ENCODE results near the gene SIRT7.

DNA sequence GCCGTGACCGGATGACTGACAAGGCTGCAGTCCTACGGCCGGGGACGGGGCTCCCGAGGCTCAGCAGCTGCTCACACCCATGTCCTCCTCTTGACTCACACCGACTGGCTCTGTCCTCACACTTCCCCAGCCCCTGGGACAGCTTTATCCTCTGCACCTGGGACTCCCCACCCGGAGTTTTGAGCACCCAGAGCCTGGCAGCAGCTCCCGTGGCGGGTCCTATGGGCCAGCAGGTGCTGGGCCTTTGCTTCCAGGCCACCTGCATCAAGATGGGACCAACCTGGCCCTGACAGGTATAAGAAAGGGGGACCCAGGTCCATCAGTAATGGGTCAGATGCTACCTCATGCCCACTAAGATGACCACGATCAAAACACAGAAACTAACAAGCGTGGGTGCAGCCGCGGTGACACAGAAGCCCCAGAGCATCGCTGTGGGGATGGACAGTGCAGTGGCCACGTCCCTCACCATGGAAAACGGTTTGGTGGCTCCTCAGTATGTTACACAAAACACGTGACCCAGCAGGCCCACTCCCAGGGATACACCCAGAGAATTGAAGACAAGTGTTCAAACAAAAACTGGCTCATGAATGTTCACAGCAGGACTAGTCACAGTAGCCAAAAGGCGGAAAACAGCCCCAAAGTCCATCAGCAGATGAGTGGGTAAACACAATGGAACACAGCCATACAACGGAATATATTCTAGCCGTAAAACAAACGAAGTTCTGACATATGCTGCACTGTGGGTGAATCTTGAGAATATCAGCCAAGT is 46.3 kb upstream of the SIRT7 start:
- TF ChIP-seq, protein P1, sequence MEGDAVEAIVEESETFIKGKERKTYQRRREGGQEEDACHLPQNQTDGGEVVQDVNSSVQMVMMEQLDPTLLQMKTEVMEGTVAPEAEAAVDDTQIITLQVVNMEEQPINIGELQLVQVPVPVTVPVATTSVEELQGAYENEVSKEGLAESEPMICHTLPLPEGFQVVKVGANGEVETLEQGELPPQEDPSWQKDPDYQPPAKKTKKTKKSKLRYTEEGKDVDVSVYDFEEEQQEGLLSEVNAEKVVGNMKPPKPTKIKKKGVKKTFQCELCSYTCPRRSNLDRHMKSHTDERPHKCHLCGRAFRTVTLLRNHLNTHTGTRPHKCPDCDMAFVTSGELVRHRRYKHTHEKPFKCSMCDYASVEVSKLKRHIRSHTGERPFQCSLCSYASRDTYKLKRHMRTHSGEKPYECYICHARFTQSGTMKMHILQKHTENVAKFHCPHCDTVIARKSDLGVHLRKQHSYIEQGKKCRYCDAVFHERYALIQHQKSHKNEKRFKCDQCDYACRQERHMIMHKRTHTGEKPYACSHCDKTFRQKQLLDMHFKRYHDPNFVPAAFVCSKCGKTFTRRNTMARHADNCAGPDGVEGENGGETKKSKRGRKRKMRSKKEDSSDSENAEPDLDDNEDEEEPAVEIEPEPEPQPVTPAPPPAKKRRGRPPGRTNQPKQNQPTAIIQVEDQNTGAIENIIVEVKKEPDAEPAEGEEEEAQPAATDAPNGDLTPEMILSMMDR (IDR thresholded peaks at IDR 0.05; ENCODE audit: poor library complexity, severe bottlenecking): no peak
- no peak for TF ChIP-seq POLR2AphosphoS5 (IDR thresholded peaks at IDR 0.05)
- TF ChIP-seq, protein P2, sequence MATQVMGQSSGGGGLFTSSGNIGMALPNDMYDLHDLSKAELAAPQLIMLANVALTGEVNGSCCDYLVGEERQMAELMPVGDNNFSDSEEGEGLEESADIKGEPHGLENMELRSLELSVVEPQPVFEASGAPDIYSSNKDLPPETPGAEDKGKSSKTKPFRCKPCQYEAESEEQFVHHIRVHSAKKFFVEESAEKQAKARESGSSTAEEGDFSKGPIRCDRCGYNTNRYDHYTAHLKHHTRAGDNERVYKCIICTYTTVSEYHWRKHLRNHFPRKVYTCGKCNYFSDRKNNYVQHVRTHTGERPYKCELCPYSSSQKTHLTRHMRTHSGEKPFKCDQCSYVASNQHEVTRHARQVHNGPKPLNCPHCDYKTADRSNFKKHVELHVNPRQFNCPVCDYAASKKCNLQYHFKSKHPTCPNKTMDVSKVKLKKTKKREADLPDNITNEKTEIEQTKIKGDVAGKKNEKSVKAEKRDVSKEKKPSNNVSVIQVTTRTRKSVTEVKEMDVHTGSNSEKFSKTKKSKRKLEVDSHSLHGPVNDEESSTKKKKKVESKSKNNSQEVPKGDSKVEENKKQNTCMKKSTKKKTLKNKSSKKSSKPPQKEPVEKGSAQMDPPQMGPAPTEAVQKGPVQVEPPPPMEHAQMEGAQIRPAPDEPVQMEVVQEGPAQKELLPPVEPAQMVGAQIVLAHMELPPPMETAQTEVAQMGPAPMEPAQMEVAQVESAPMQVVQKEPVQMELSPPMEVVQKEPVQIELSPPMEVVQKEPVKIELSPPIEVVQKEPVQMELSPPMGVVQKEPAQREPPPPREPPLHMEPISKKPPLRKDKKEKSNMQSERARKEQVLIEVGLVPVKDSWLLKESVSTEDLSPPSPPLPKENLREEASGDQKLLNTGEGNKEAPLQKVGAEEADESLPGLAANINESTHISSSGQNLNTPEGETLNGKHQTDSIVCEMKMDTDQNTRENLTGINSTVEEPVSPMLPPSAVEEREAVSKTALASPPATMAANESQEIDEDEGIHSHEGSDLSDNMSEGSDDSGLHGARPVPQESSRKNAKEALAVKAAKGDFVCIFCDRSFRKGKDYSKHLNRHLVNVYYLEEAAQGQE (IDR thresholded peaks at IDR 0.05; ENCODE audit: borderline replicate concordance): no peak
